Lung (tissue), 12 donors: ENCODE data around the gene MSANTD3. TPM values are rescaled to one million over a fixed set of nuclear protein-coding genes. Genes with fewer than 3 reads are reported as not detected.

Experiments used
- ATAC-seq: fragments of 200-7000 bp; cut with Tn5 transposase; one replicate; pipeline ENCODE4 v1.9.1; 2020; ENCODE audit warnings: moderate number of reproducible peaks; ENCODE audit not compliant: insufficient read depth, low FRiP score
- DNase-seq, 3 donors: peaks; one replicate each; pipeline ENCODE4 v3.0.0-alpha.2; 2013 to 2017
- H3K27ac ChIP-seq, 2 donors: one replicate each; pipeline ENCODE4 v1.5.1; 2013; ENCODE audit warnings: mild to moderate bottlenecking in 2 of 2, moderate library complexity in 2 of 2, control low read depth in 1 of 2, inconsistent platforms in 1 of 2, low read depth in 1 of 2, low read length in 1 of 2
- H3K27me3 ChIP-seq, 3 donors: one replicate each; pipeline ENCODE4 v1.5.1; 2013; ENCODE audit warnings: low read length in 2 of 3; ENCODE audit not compliant: control insufficient read depth in 3 of 3, insufficient read depth in 3 of 3
- H3K36me3 ChIP-seq, 4 donors: one replicate each; pipeline ENCODE4 v1.5.1; 2013; ENCODE audit warnings: low read length in 4 of 4, mild to moderate bottlenecking in 1 of 4, moderate library complexity in 1 of 4; ENCODE audit not compliant: control insufficient read depth in 4 of 4, insufficient read depth in 4 of 4
- H3K4me1 ChIP-seq, 5 donors: one replicate each; pipeline ENCODE4 v1.5.1; 2013; ENCODE audit warnings: low read length in 5 of 5, mild to moderate bottlenecking in 2 of 5, moderate library complexity in 1 of 5; ENCODE audit not compliant: control insufficient read depth in 5 of 5, insufficient read depth in 5 of 5
- H3K4me3 ChIP-seq: one replicate; pipeline ENCODE4 v1.5.1; 2013; ENCODE audit warnings: mild to moderate bottlenecking, control low read depth, moderate library complexity
- H3K9ac ChIP-seq, 2 donors: one replicate each; pipeline ENCODE4 v1.5.1; 2013; ENCODE audit warnings: low read length in 2 of 2, control low read depth in 1 of 2; ENCODE audit not compliant: insufficient read depth in 1 of 2
- H3K9me3 ChIP-seq, 4 donors: one replicate each; pipeline ENCODE4 v1.5.1; 2013; ENCODE audit warnings: low read length in 3 of 4, mild to moderate bottlenecking in 1 of 4, moderate library complexity in 1 of 4; ENCODE audit not compliant: control insufficient read depth in 4 of 4, insufficient read depth in 3 of 4
- CTCF ChIP-seq: IDR thresholded peaks from 2 replicates; pipeline ENCODE4 v1.5.1; 2012; ENCODE audit warnings: mild to moderate bottlenecking; ENCODE audit errors: control extremely low read depth, extremely low read depth
- WGBS, 2 donors: extraction: QIAGEN DNeasy Blood & Tissue Kit; methylation state at CpG; one replicate each; pipeline ENCODE4 v1.1.7; 2013; 5-methylcytosine and 5-hydroxymethylcytosine counted together
- polyA plus RNA-seq, 2 donors: library from polyadenylated mRNA; stranded (reverse); fragments of 200-250 nt; gene quantifications; one replicate each; pipeline ENCODE4 v1.2.1, GENCODE V29; 2013
- total RNA-seq, 2 donors: library from RNA; depleted of rRNA in 1 of 2; stranded (reverse); fragments of >200 nt in 1 of 2; gene quantifications; one replicate each; pipeline ENCODE4 v1.2.1, GENCODE V29; 2014 to 2021
- donor health status: control.
- donor health status: control.
- donor health status: Bipolar disorder and iron deficiency.
- donor health status: healthy.
- donor health status: DM: yes; HTN: yes; CAD: no.

The MSANTD3 gene
- total and polyA plus RNA-seq, 4 donors = 17.5 to 23.8 (median 17.8) TPM

GRCh38 chr9:100472268-100472667 lies 45.3 kb downstream of the MSANTD3 start:
- no peak overlapping the region for H3K4me3 ChIP-seq

GRCh38 chr9:100472788-100473275 lies 45.9 kb downstream of the MSANTD3 start, which contains the start of gene TMEFF1:
TMEFF1 (plus strand) TSS chr9:100473149; CDS start chr9:100473545, 396 bp downstream.
- WGBS, 2 donors = 0 to 1% methylated on average over 48 to 54 of the region's 54 CpGs
- no peaks in the 10 kb centered on the region for H3K27me3 ChIP-seq
- no peaks in the 10 kb centered on the region for H3K9me3 ChIP-seq
- no peak within 1 kb of the TSS for H3K27ac ChIP-seq
- TF ChIP-seq CTCF = no peak
- ATAC-seq = peak; percentile 42
- H3K36me3 ChIP-seq = no peaks in the 10 kb centered on the region
- peak within 1 kb of the TSS in 1 of 2 donors; percentile 37 for H3K9ac ChIP-seq
- H3K4me3 ChIP-seq = peak within 1 kb of the TSS; percentile 59
- peaks cover 0 to 15% (median 5%) of the 10 kb centered on the region in 5 donors for H3K4me1 ChIP-seq
- peak; percentile 73 to 86 (median 82) for DNase-seq

More at GRCh38 chr9:100472268-100472667, 45.3 kb downstream of the MSANTD3 start:
- no peak for DNase-seq
- ATAC-seq = no peak
- Histone ChIP-seq H3K27me3 (no peaks in the 10 kb centered on the region), H3K4me1 (peaks cover 0 to 15% (median 5%) of the 10 kb centered on the region in 5 donors), H3K9ac (no peak overlapping the region), H3K36me3 (no peaks in the 10 kb centered on the region), H3K9me3 (no peaks in the 10 kb centered on the region), H3K27ac (no peak overlapping the region)
- 45 to 71% methylated on average over 3 of the region's 3 CpGs for WGBS, 2 donors
- no peak for TF ChIP-seq CTCF

- H3K36me3 ChIP-seq = no peaks in the 10 kb centered on the region
These were observed 46.5 kb downstream of the MSANTD3 start for GRCh38 chr9:100473276-100474081.

More at GRCh38 chr9:100473276-100474081, 46.5 kb downstream of the MSANTD3 start:
- Histone ChIP-seq H3K27me3 (no peaks in the 10 kb centered on the region), H3K9ac (peak overlapping the region in 1 of 2 donors; percentile 37), H3K4me3 (peak overlapping the region; percentile 59), H3K27ac (no peak overlapping the region), H3K9me3 (no peaks in the 10 kb centered on the region), H3K4me1 (peaks cover 0 to 15% (median 5%) of the 10 kb centered on the region in 5 donors)
- ATAC-seq = peak; percentile 43
- no peak for TF ChIP-seq CTCF
- DNase-seq = peak in 2 of 3 donors; percentile 47 to 48
- WGBS, 2 donors = 1% methylated on average over 87 to 108 of the region's 108 CpGs
